CD4-positive, alpha-beta T cell treated with Interleukin-15 for 1 hour (primary cell): ENCODE measurements around the gene VAT1.

Experiments
- DNase-seq: peaks from one replicate; pipeline ENCODE4 v3.0.0-alpha.2; 2020

VAT1 gene

DNA sequence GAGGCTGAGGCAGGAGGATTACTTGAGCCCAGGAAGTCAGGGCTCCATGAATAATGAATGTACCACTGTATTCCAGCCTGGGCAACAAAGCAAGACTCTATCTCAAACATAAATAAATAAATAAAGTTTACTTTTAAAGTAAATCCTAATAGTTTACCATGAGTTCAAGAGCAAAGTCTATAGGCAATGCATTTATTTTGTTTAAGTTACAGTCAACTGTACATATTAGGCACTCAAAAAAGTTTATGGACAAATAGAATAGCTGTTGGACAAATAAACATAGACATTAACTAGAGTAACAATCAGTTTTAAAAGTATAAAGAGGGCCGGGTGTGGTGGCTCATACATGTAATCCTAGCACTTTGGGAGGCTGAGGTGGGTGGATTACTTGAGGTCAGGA lies 54.3 kb downstream of the VAT1 start:
- DNase-seq, result no peak
